GM12878 (cell line): ENCODE results near the gene STYXL1. TPM values are rescaled to one million over a fixed set of nuclear protein-coding genes. Genes with fewer than 3 reads are reported as not detected.

ENCODE experiments used
- ATAC-seq: fragments of 200-7000 bp; cut with Tn5 transposase; 3 replicates; pipeline ENCODE4 v1.9.1; 2020; ENCODE audit warnings: mild to moderate bottlenecking, moderate library complexity
- BruUV-seq: library from RNA; stranded (reverse); fragments of 400-500 nt; replicated peaks from 2 replicates; lab custom pipeline; 2021; lab: Mats Ljungman, UMichigan
- CTCF ChIA-PET: fragments of 300-600 bp; sonication (Branson Sonifier 250); formaldehyde crosslinking; extraction: SDS; loops from one replicate; lab custom pipeline; 2021; ENCODE audit warnings: inconsistent platforms; lab: Yijun Ruan, JAX
- POLR2A ChIA-PET: fragments of 350-600 bp; formaldehyde crosslinking; extraction: SDS; loops from one replicate; lab custom pipeline; 2021; ENCODE audit warnings: inconsistent platforms; lab: Charles Lee
- RAD21 ChIA-PET: fragments of 300-600 bp; sonication (Branson Sonifier 250); formaldehyde crosslinking; loops from one replicate; lab custom pipeline; 2023; ENCODE audit warnings: antibody characterized with exemption; ENCODE audit not compliant: unreplicated experiment; lab: Charles Lee
- SMC1A ChIA-PET: fragments of 300-600 bp; sonication (Branson Sonifier 250); formaldehyde crosslinking; loops from one replicate; lab custom pipeline; 2023; ENCODE audit not compliant: unreplicated experiment, uncharacterized antibody; lab: Charles Lee
- DNase-seq: peaks from one replicate; pipeline ENCODE4 v3.0.0-alpha.2; 2011; ENCODE audit warnings: low read depth, low spot score
- FAIRE-seq: peaks from 3 replicates; lab custom pipeline; 2011; peaks lifted over from hg19 to GRCh38; lab: Jason Lieb, UNC
- H2AFZ ChIP-seq: 2 replicates; pipeline ENCODE4 v1.6.0; 2011; ENCODE audit warnings: low read depth, low read length, control low read depth; ENCODE audit not compliant: control insufficient read depth
- H3K27ac ChIP-seq: 2 replicates; pipeline ENCODE4 v1.5.1; 2011; ENCODE audit warnings: control low read depth; ENCODE audit not compliant: control insufficient read depth, insufficient read depth
- H3K27me3 ChIP-seq, 2 experiments: replicated peaks in 1 of 2; 2 replicates each; pipeline versions ENCODE4 v1.6.0 to v1.6.1; 2011; ENCODE audit warnings: low read length in 1 of 2; ENCODE audit not compliant: control insufficient read depth in 2 of 2, insufficient read depth in 2 of 2
- H3K36me3 ChIP-seq, 2 experiments: 2 replicates each; pipeline ENCODE4 v1.5.1; 2011; ENCODE audit warnings: low read length in 1 of 2; ENCODE audit not compliant: control insufficient read depth in 2 of 2, insufficient read depth in 2 of 2
- H3K4me1 ChIP-seq: 2 replicates; pipeline ENCODE4 v1.6.1; 2011; ENCODE audit warnings: mild to moderate bottlenecking, low read length, moderate library complexity, mixed read lengths; ENCODE audit not compliant: control insufficient read depth, insufficient read depth
- H3K4me2 ChIP-seq: 2 replicates; pipeline ENCODE4 v1.6.0; 2011; ENCODE audit warnings: control low read depth; ENCODE audit not compliant: control insufficient read depth, insufficient read depth
- H3K4me3 ChIP-seq: fragments of 200-600 bp; sonication (generic); 2 replicates; pipeline ENCODE4 v1.5.1; 2016
- H3K79me2 ChIP-seq: 2 replicates; pipeline ENCODE4 v1.6.0; 2011; ENCODE audit warnings: low read length; ENCODE audit not compliant: control insufficient read depth, insufficient read depth
- H3K9ac ChIP-seq: 2 replicates; pipeline ENCODE4 v1.8.0; 2011; ENCODE audit warnings: low read length, control low read depth, mixed read lengths; ENCODE audit not compliant: control insufficient read depth, insufficient read depth
- H3K9me3 ChIP-seq: replicated peaks from 3 replicates; pipeline ENCODE4 v1.5.1; 2011; ENCODE audit warnings: mild to moderate bottlenecking, low read length; ENCODE audit not compliant: control insufficient read depth, insufficient read depth
- H4K20me1 ChIP-seq: 2 replicates; pipeline ENCODE4 v1.6.0; 2011; ENCODE audit not compliant: control insufficient read depth, insufficient read depth
- BACH1 ChIP-seq: fragments of 450-650 bp; IDR thresholded peaks from 2 replicates; pipeline ENCODE4 v1.6.1; 2017; ENCODE audit warnings: mild to moderate bottlenecking, borderline replicate concordance
- MEF2A ChIP-seq: IDR thresholded peaks from 2 replicates; pipeline ENCODE4 v1.6.1; 2011; ENCODE audit warnings: low read depth, mild to moderate bottlenecking, low read length, moderate library complexity; ENCODE audit not compliant: insufficient read depth
- MEF2B ChIP-seq: fragments of 450-650 bp; IDR thresholded peaks from 2 replicates; pipeline ENCODE4 v1.6.1; 2018; ENCODE audit warnings: mild to moderate bottlenecking, moderate library complexity; ENCODE audit not compliant: partially characterized antibody, poor library complexity, severe bottlenecking
- NBN ChIP-seq: fragments of 450-650 bp; IDR thresholded peaks from 2 replicates; pipeline ENCODE4 v1.6.1; 2016
- RAD21 ChIP-seq: IDR thresholded peaks from 2 replicates; pipeline ENCODE4 v1.6.1; 2011; ENCODE audit warnings: mild to moderate bottlenecking, low read depth, low read length, moderate library complexity; ENCODE audit not compliant: insufficient read depth
- WGBS: methylation state at CpG from one replicate; pipeline ENCODE4 v1.1.6; 2016; ENCODE audit warnings: low lambda C conversion rate; ENCODE audit not compliant: insufficient replicate concordance, insufficient coverage; ENCODE audit errors: missing lambda C conversion rate; 5-methylcytosine and 5-hydroxymethylcytosine counted together
- in situ Hi-C: fragments of 300-500 bp; cut with MboI; formaldehyde crosslinking; loops from 9 replicates; pipeline ENCODE4 v1.14.3; 2018; ENCODE audit warnings: mixed read lengths
- intact Hi-C: fragments of 100-400 bp; cut with micrococcal nuclease; formaldehyde crosslinking; loops from one replicate; pipeline ENCODE4 v1.14.2; 2022; ENCODE audit not compliant: unreplicated experiment
- polyA plus RNA-seq, 11 experiments: library from polyadenylated mRNA; depleted of rRNA in 4 of 11; unstranded in 6 of 11; stranded (reverse) in 5 of 11; fragments of >200 nt; fragmentation: Nextera tagmentation in 4 of 11; fragmentation: Illumina TruSeq in 1 of 11; extraction: Ambion mirVana in 4 of 11; extraction: Trizol in 1 of 11; gene quantifications; 1 replicate in 1 of 11; 2 replicates in 10 of 11; pipeline versions ENCODE4 v1.2.1 to v1.2.3, GENCODE V29; 2011 to 2016; ENCODE audit warnings: inconsistent platforms in 2 of 11, missing spikeins in 2 of 11, low read depth in 1 of 11
- total RNA-seq, 4 experiments: library from RNA; depleted of rRNA in 3 of 4; stranded (reverse); fragments of >200 nt in 3 of 4; fragmentation: Illumina TruSeq in 1 of 4; extraction: Trizol in 1 of 4; gene quantifications; 2 replicates each; pipeline versions ENCODE4 v1.2.1 to v1.2.3, GENCODE V29; 2013 to 2021
- TF ChIP-seq, protein P1 (sequence below), 3 experiments: IDR thresholded peaks in 2 of 3; conservative IDR thresholded peaks in 1 of 3; 2 replicates each; pipeline ENCODE4 v1.5.1; 2011; ENCODE audit warnings: low read depth in 3 of 3, low read length in 3 of 3, mild to moderate bottlenecking in 3 of 3, control low read depth in 2 of 3, moderate library complexity in 2 of 3, inconsistent platforms in 1 of 3, mixed read lengths in 1 of 3; ENCODE audit not compliant: control insufficient read depth in 2 of 3, insufficient read depth in 1 of 3; ENCODE audit errors: extremely low read depth in 1 of 3

STYXL1 gene
- total and polyA plus RNA-seq, 10 of the 15 experiments (the other 5 are each of a cell fraction or from before 2014, with no cell fraction given), result 18.4 to 65.9 (median 40.7) TPM

DNA sequence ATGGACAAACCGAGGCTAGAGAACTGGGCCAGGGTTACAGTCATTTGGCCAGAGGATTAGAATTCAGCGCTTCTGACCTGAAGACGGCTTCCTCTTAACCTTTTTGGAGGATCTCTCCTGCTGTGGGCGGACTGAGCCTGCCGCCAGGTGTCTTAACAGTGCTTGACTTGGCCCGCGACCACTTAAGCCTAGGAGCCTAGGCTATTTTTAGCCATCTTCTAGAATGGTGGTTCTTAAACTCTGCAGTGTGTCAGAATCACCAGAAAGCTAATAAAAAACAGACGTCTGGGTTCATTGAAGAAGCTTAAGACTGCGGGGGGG, 828 bp upstream of the STYXL1 start:
- ChIA-PET RAD21 (interaction anchor here (0.6 to 1.9 kb wide), 3 partner anchors 29 to 228 kb away, joined by 3 to 11 read pairs (median 3); no protein-coding TSS in a partner anchor), CTCF (interaction anchor here (1.2 to 1.3 kb wide), 2 partner anchors 103 to 266 kb away, joined by 3 read pairs; no protein-coding TSS in a partner anchor), SMC1A (interaction anchor here (0.5 to 0.6 kb wide), 2 partner anchors 120 to 214 kb away, joined by 3 read pairs; no protein-coding TSS in a partner anchor)
- H3K9ac ChIP-seq, result peak overlapping the region; percentile 95
- H3K4me1 ChIP-seq, result peaks cover 12% of the 10 kb centered on the region
- peak overlapping the region; percentile 97 for H3K4me2 ChIP-seq
- in situ Hi-C loops, result loop anchor here (25.0 kb wide), 1 partner anchor 986 kb away; the partner anchor contains the start of gene RCC1L
- WGBS, result under 1% methylated on average over 9 of the region's 9 CpGs
- H3K27ac ChIP-seq, result peak overlapping the region; percentile 81
- peaks cover 2 to 15% of the 10 kb centered on the region in 2 experiments; a peak in 3 of 4 replicates for H3K36me3 ChIP-seq
- FAIRE-seq (no peak), DNase-seq (no peak)
- H3K79me2 ChIP-seq, result peaks cover 80% of the 10 kb centered on the region
- H2AFZ ChIP-seq, result peak overlapping the region; percentile 49; the same call in 1 of the 2 replicates
- H3K9me3 ChIP-seq, result no peaks in the 10 kb centered on the region
- BruUV-seq, result no TSS peak
- intact Hi-C loops, result no loop called here
- TF ChIP-seq MEF2B (peak; percentile 29), NBN (no peak), RAD21 (peak; percentile 28; the same call in 1 of the 2 replicates), BACH1 (no peak), MEF2A (0 out of 2 replicates have a peak, but pooled peaks have one; percentile 60)
- TF ChIP-seq, protein P1, sequence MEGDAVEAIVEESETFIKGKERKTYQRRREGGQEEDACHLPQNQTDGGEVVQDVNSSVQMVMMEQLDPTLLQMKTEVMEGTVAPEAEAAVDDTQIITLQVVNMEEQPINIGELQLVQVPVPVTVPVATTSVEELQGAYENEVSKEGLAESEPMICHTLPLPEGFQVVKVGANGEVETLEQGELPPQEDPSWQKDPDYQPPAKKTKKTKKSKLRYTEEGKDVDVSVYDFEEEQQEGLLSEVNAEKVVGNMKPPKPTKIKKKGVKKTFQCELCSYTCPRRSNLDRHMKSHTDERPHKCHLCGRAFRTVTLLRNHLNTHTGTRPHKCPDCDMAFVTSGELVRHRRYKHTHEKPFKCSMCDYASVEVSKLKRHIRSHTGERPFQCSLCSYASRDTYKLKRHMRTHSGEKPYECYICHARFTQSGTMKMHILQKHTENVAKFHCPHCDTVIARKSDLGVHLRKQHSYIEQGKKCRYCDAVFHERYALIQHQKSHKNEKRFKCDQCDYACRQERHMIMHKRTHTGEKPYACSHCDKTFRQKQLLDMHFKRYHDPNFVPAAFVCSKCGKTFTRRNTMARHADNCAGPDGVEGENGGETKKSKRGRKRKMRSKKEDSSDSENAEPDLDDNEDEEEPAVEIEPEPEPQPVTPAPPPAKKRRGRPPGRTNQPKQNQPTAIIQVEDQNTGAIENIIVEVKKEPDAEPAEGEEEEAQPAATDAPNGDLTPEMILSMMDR (IDR thresholded peaks at IDR 0.05 in 2 of 3, conservative IDR thresholded peaks at IDR 0.05 in 1 of 3; ENCODE audit: control insufficient read depth in 2 of 3, extremely low read depth in 1 of 3, insufficient read depth in 1 of 3, low read depth in 3 of 3, low read length in 3 of 3), result peak; percentile 10 to 19 (median 14); a peak in 1 of 6 replicates
- TF ChIP-seq, all 136 proteins: peak for 4
- H3K27me3 ChIP-seq, result no peaks in the 10 kb centered on the region
- H3K4me3 ChIP-seq, result peak overlapping the region; percentile 96
- POLR2A ChIA-PET, result interaction anchor here (1.0 to 1.6 kb wide), 3 partner anchors 29 to 309 kb away, joined by 3 to 5 read pairs (median 3); no protein-coding TSS in a partner anchor
- ATAC-seq, result peak; percentile 50
- 0 out of 2 replicates have a peak, but pooled peaks cover 6% of the 10 kb centered on the region for H4K20me1 ChIP-seq
